Lower leg skin (tissue), 4 donors: Measurements from ENCODE around the gene CLPTM1. TPM values are rescaled to one million over a fixed set of nuclear protein-coding genes. Genes with fewer than 3 reads are reported as not detected.

Experiments used
- DNase-seq, 2 donors: peaks; one replicate each; pipeline ENCODE4 v3.0.0-alpha.2; 2019; ENCODE audit warnings: low spot score in 2 of 2
- H3K4me3 ChIP-seq: fragments of 200-600 bp; sonication (generic); 2 replicates; pipeline ENCODE4 v1.5.1; 2017; ENCODE audit warnings: mild to moderate bottlenecking, low read depth; ENCODE audit not compliant: poor library complexity, severe bottlenecking
- POLR2A ChIP-seq, 2 donors: fragments of 450-650 bp; IDR thresholded peaks; one replicate each; pipeline ENCODE4 v1.6.1; 2016 to 2017; ENCODE audit warnings: antibody characterized with exemption in 2 of 2, mild to moderate bottlenecking in 1 of 2, moderate library complexity in 1 of 2
- WGBS, 2 donors: methylation state at CpG; one replicate each; pipeline ENCODE4 v1.1.5; 2018; 5-methylcytosine and 5-hydroxymethylcytosine counted together
- intact Hi-C: fragments of 100-400 bp; cut with DNase I; formaldehyde crosslinking; loops from one replicate; pipeline ENCODE4 v1.15.0; 2023; ENCODE audit warnings: low total_unique reads
- total RNA-seq, 4 donors: library from RNA; depleted of rRNA; stranded (reverse); fragments of >200 nt; gene quantifications; one replicate each; pipeline ENCODE4 v1.1.0, GENCODE V29; 2016
- TF ChIP-seq, protein P1 (sequence below), 3 donors: fragments of 450-650 bp; IDR thresholded peaks; one replicate each; pipeline ENCODE4 v1.5.1; 2016; ENCODE audit warnings: antibody characterized with exemption in 3 of 3, mild to moderate bottlenecking in 3 of 3, moderate library complexity in 2 of 3

The CLPTM1 gene
- total RNA-seq, 4 donors from 2014 or later, result 78.5 to 103 (median 94.2) TPM

DNA sequence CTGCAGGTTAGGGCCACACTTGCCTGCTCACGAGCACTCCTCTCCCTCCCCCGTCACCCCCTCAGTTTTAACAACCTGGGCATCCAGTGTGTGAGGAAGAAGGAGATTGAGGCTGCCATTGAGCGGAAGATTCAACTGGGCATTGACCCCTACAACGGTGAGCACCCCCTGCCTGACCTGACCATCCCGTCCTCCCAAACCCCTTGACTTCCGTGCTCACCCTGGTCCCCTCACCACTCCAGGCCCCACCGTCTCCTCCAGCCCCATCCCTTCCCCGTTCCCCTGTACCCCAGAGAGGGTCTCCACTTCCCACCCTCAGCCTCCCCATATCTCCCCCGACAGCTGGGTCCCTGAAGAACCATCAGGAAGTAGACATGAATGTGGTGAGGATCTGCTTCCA is 70.1 kb downstream of the CLPTM1 start:
- no peak overlapping the region for H3K4me3 ChIP-seq
- WGBS, 2 donors, result 93 to 96% methylated on average over 9 of the region's 9 CpGs
- TF ChIP-seq, protein P1, sequence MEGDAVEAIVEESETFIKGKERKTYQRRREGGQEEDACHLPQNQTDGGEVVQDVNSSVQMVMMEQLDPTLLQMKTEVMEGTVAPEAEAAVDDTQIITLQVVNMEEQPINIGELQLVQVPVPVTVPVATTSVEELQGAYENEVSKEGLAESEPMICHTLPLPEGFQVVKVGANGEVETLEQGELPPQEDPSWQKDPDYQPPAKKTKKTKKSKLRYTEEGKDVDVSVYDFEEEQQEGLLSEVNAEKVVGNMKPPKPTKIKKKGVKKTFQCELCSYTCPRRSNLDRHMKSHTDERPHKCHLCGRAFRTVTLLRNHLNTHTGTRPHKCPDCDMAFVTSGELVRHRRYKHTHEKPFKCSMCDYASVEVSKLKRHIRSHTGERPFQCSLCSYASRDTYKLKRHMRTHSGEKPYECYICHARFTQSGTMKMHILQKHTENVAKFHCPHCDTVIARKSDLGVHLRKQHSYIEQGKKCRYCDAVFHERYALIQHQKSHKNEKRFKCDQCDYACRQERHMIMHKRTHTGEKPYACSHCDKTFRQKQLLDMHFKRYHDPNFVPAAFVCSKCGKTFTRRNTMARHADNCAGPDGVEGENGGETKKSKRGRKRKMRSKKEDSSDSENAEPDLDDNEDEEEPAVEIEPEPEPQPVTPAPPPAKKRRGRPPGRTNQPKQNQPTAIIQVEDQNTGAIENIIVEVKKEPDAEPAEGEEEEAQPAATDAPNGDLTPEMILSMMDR (IDR thresholded peaks at IDR 0.05), result no peak
- no peak for TF ChIP-seq POLR2A (IDR thresholded peaks at IDR 0.05)
- DNase-seq, result no peak
- intact Hi-C loops, result no loop called here

DNA sequence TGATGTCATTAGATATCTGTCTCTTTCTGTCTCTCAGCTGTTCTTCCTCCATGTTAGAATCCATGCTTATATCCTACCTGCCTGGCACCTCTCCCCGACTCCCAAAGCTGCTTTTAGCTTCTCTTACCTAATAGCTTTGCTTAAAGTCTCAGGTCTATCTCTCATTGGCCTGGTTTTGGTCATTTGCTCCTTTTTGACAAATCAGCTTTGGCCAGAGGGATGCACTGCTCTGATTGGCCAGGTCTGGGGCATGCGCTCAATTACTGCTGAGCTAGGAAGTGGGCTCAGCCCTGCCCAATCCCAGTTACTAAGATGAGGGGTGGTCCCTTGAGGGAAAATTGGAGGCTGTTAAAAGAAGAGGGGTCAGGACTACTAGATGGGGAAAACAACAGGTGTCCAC is 72.2 kb downstream of the CLPTM1 start:
- WGBS, 2 donors, result 93 to 98% methylated on average over 2 of the region's 2 CpGs
- intact Hi-C loops, result no loop called here

DNA sequence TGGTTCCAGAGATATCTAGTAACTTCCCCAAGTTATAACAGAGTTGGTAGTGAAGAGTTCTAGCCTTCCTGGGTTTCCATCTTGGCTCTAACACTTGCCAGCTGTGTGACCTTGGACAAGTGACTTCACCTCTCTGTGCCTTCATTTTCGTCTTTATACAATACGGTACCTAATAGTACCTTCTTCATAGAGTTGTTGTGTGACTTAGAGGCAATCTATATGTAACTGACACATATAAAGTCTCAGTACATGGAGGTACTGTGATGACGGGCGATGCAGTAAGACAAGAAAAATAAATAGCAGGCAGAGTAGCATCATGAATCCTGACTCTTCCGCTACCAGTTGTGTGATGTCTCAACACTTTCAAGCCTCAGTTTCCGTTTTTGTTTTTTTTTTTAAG is 75.6 kb downstream of the CLPTM1 start:
- intact Hi-C loops, result no loop called here
- H3K4me3 ChIP-seq, result no peak overlapping the region
- TF ChIP-seq, protein P1 (IDR thresholded peaks at IDR 0.05), result no peak
- no peak for TF ChIP-seq POLR2A (IDR thresholded peaks at IDR 0.05)
- 94 to 96% methylated on average over 6 of the region's 6 CpGs for WGBS, 2 donors
- no peak for DNase-seq

More for the DNA sequence above, 72.2 kb downstream of the CLPTM1 start:
- no peak overlapping the region for H3K4me3 ChIP-seq
- DNase-seq, result no peak
- TF ChIP-seq POLR2A (IDR thresholded peaks at IDR 0.05), result no peak
- TF ChIP-seq, protein P1 (IDR thresholded peaks at IDR 0.05), result no peak

DNA sequence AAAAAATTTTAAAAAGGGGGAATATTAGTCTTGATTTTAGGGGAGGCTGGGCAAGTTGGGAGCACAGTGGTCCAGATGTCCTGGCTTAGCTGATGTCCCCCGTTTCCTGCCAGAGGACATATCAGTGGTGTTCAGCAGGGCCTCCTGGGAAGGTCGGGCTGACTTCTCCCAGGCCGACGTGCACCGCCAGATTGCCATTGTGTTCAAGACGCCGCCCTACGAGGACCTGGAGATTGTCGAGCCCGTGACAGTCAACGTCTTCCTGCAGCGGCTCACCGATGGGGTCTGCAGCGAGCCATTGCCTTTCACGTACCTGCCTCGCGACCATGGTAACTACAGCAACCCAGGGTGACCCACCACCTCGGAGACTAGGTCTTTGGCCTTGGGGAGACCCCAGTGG is 77.2 kb downstream of the CLPTM1 start:
- H3K4me3 ChIP-seq, result no peak overlapping the region
- intact Hi-C loops, result no loop called here
- no peak for DNase-seq
- WGBS, 2 donors, result 88 to 92% methylated on average over 18 of the region's 18 CpGs
- TF ChIP-seq POLR2A (IDR thresholded peaks at IDR 0.05), result no peak
- TF ChIP-seq, protein P1 (IDR thresholded peaks at IDR 0.05), result no peak

DNA sequence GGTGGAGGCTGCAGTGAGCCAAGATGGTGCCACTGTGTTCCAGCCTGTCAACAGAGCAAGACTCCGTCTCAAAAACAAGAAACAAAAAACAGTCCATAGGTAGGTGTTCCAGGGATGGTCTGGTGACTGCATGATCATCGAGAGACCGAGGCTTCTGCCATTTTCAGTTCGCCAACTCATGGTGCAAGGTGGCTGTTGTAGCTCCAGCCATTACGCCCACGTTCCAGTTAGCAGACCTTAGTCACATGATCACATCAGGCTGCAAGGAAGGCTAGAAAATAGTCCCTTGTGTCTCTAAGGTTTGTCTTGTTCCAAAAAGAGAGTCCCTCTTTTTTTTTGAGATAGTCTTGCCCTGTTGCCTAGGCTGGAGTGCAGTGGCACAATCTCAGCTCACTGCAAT is 80.6 kb downstream of the CLPTM1 start:
- intact Hi-C loops, result no loop called here
- H3K4me3 ChIP-seq, result no peak overlapping the region
- WGBS, 2 donors, result 96% methylated on average over 6 of the region's 6 CpGs
- no peak for DNase-seq
- TF ChIP-seq POLR2A (IDR thresholded peaks at IDR 0.05), result no peak
- TF ChIP-seq, protein P1 (IDR thresholded peaks at IDR 0.05), result no peak

DNA sequence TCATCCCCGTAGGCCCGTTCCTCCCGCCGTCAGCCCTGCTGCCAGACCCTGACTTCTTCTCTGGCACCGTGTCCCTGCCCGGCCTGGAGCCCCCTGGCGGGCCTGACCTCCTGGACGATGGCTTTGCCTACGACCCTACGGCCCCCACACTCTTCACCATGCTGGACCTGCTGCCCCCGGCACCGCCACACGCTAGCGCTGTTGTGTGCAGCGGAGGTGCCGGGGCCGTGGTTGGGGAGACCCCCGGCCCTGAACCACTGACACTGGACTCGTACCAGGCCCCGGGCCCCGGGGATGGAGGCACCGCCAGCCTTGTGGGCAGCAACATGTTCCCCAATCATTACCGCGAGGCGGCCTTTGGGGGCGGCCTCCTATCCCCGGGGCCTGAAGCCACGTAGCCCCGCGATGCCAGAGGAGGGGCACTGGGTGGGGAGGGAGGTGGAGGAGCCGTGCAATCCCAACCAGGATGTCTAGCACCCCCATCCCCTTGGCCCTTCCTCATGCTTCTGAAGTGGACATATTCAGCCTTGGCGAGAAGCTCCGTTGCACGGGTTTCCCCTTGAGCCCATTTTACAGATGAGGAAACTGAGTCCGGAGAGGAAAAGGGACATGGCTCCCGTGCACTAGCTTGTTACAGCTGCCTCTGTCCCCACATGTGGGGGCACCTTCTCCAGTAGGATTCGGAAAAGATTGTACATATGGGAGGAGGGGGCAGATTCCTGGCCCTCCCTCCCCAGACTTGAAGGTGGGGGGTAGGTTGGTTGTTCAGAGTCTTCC is 82.4 kb downstream of the CLPTM1 start:
- intact Hi-C loops, result no loop called here
- DNase-seq, result no peak
- no peak for TF ChIP-seq POLR2A (IDR thresholded peaks at IDR 0.05)
- TF ChIP-seq, protein P1 (IDR thresholded peaks at IDR 0.05), result no peak
- 92 to 94% methylated on average over 20 to 37 of the region's 37 CpGs for WGBS, 2 donors
- no peak overlapping the region for H3K4me3 ChIP-seq
